Activated CD8-positive, alpha-beta T cell treated with anti-CD3 and anti-CD28 coated beads for 36 hours (primary cell): ENCODE measurements around the gene DGKK. TPM values are rescaled to one million over a fixed set of nuclear protein-coding genes. Genes with fewer than 3 reads are reported as not detected.

Source experiments
- ATAC-seq: fragments of 200-7000 bp; cut with Tn5 transposase; one replicate; pipeline ENCODE4 v1.10.0; 2021; ENCODE audit warnings: mild to moderate bottlenecking, moderate library complexity
- CTCF ChIA-PET: fragments of 350-600 bp; sonication (Branson Sonifier 250); formaldehyde crosslinking; loops from one replicate; lab custom pipeline; 2021; ENCODE audit warnings: antibody characterized with exemption; lab: Charles Lee
- POLR2A ChIA-PET: fragments of 350-600 bp; sonication (Branson Sonifier 250); formaldehyde crosslinking; loops from one replicate; lab custom pipeline; 2021; ENCODE audit warnings: antibody characterized with exemption; lab: Charles Lee
- DNase-seq: peaks from one replicate; pipeline ENCODE4 v3.0.0-alpha.2; 2020
- H3K27ac Mint-ChIP-seq: one replicate; pipeline ENCODE4 v1.8.0; 2021; ENCODE audit warnings: mild to moderate bottlenecking, mixed read lengths
- H3K27me3 Mint-ChIP-seq: one replicate; pipeline ENCODE4 v1.8.0; 2021; ENCODE audit warnings: mixed read lengths
- H3K36me3 Mint-ChIP-seq: one replicate; pipeline ENCODE4 v1.8.0; 2021; ENCODE audit warnings: low read depth, mixed read lengths
- H3K4me1 Mint-ChIP-seq: one replicate; pipeline ENCODE4 v1.8.0; 2021; ENCODE audit warnings: low read depth, mixed read lengths
- H3K4me3 Mint-ChIP-seq: one replicate; pipeline ENCODE4 v1.8.0; 2021; ENCODE audit warnings: mild to moderate bottlenecking, moderate library complexity, mixed read lengths
- H3K9me3 Mint-ChIP-seq: one replicate; pipeline ENCODE4 v1.8.0; 2021; ENCODE audit warnings: mixed read lengths
- intact Hi-C: fragments of 100-400 bp; cut with micrococcal nuclease; formaldehyde crosslinking; loops from one replicate; pipeline ENCODE4 v1.10.0; 2022
- total RNA-seq, 2 experiments: library from RNA; stranded (reverse); gene quantifications; one replicate each; pipeline ENCODE4 v1.2.3, GENCODE V29; 2021
- TF ChIP-seq, protein P1 (sequence below): fragments of 200-600 bp; IDR thresholded peaks from one replicate; pipeline ENCODE4 v1.8.0; 2022; ENCODE audit warnings: antibody characterized with exemption, mild to moderate bottlenecking

DGKK gene
- total RNA-seq, 2 experiments from 2014 or later, result not detected

DNA sequence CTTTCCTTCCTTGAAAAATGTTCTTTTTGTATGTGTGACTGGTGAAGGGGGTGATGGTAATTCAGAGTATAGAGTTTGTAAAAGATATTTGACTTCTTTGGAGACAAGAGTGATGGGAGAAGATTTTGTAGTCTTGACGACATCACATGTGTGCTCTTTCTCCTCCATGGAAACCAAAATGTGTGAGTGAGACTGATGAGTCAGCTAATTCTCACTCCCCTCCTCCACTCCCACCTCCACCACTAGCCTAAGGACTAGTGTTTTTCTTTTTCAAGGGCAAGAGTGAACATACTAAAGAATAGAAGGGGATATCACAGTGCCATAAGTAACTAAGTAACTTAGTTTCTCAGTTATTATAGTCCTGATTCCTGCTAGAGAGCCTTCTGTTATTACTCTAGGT, 14.0 kb upstream of the DGKK start:
- no peak overlapping the region for H3K27ac Mint-ChIP-seq
- no peaks in the 10 kb centered on the region for H3K36me3 Mint-ChIP-seq
- H3K4me3 Mint-ChIP-seq, result no peak overlapping the region
- CTCF ChIA-PET, result no interaction called here
- no peaks in the 10 kb centered on the region for H3K9me3 Mint-ChIP-seq
- intact Hi-C loops, result no loop called here
- peaks cover 4% of the 10 kb centered on the region for H3K27me3 Mint-ChIP-seq
- POLR2A ChIA-PET, result no interaction called here
- DNase-seq, result no peak
- ATAC-seq, result no peak
- H3K4me1 Mint-ChIP-seq, result no peaks in the 10 kb centered on the region
- TF ChIP-seq, protein P1, sequence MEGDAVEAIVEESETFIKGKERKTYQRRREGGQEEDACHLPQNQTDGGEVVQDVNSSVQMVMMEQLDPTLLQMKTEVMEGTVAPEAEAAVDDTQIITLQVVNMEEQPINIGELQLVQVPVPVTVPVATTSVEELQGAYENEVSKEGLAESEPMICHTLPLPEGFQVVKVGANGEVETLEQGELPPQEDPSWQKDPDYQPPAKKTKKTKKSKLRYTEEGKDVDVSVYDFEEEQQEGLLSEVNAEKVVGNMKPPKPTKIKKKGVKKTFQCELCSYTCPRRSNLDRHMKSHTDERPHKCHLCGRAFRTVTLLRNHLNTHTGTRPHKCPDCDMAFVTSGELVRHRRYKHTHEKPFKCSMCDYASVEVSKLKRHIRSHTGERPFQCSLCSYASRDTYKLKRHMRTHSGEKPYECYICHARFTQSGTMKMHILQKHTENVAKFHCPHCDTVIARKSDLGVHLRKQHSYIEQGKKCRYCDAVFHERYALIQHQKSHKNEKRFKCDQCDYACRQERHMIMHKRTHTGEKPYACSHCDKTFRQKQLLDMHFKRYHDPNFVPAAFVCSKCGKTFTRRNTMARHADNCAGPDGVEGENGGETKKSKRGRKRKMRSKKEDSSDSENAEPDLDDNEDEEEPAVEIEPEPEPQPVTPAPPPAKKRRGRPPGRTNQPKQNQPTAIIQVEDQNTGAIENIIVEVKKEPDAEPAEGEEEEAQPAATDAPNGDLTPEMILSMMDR, result no peak

DNA sequence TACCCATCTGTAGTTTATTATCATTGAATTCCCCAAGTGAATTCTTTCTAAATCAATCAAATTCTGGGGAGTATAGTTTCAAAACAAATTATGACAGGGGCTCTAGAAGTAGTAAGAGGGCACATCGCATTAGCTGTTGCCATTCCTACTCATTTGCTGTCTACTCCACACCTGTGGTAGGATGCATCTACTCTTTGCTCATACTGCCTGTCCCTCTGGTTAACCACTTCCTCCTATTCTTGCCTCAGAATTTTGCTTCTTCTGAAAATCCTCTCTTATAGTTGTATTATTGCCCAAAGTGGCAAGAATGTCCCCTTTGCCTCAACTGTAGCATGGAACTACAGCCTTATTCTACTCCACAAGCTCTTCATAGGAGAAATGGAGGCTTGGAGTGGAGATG, 12.7 kb upstream of the DGKK start:
- Mint-ChIP-seq H3K9me3 (no peaks in the 10 kb centered on the region), H3K4me3 (no peak overlapping the region), H3K27ac (no peak overlapping the region), H3K27me3 (peaks cover 7% of the 10 kb centered on the region), H3K4me1 (no peaks in the 10 kb centered on the region), H3K36me3 (no peaks in the 10 kb centered on the region)
- intact Hi-C loops, result no loop called here
- no peak for ATAC-seq
- POLR2A ChIA-PET, result no interaction called here
- CTCF ChIA-PET, result no interaction called here
- TF ChIP-seq, protein P1, result no peak
- no peak for DNase-seq

DNA sequence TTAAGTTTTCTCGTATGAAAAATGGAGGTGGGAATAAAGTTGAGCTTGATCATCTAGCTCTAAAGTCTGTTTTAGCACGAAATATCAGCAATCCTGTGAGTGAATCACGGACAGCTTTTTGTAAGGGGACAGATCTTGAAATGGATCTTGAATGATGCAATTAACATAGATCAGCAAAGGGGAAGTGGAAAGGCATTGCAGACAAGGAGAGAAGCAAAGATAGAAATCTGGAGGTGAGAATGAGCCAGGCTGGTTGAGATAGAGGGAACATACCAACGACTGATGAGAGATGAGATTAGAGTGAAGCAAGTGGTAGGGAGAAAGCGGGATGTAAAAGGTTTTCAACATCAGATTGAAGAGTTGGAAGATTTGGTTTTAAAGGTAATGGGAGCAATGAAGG, 4.6 kb upstream of the DGKK start:
- ChIA-PET CTCF (no interaction called here), POLR2A (no interaction called here)
- TF ChIP-seq, protein P1, result no peak
- intact Hi-C loops, result no loop called here
- DNase-seq, result no peak
- no peak overlapping the region for H3K27ac Mint-ChIP-seq
- no peak overlapping the region for H3K4me3 Mint-ChIP-seq
- ATAC-seq, result no peak
- peaks cover 30% of the 10 kb centered on the region for H3K27me3 Mint-ChIP-seq
- H3K36me3 Mint-ChIP-seq, result no peaks in the 10 kb centered on the region
- H3K9me3 Mint-ChIP-seq, result no peaks in the 10 kb centered on the region
- no peaks in the 10 kb centered on the region for H3K4me1 Mint-ChIP-seq

DNA sequence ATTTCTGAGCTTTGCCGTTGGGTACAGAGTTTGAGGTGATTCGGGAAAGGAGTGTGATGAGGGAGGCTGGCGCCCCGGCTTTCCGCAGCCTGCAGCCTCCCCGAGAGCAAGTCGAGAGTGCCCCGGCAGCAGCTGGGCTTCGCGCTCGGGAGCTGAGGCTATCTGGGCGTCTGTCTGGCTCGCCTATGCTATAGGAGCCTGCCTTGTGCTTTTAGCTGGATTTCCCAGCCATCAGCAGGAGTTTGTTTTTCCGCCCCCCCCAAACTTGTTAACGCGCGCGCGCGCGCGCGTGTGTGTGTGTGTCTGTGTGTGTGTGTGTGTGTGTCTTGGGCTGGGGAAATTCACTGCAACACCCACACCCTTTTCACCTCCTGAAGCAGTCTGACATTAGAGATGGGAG, 765 bp upstream of the DGKK start:
- Mint-ChIP-seq H3K9me3 (no peaks in the 10 kb centered on the region), H3K36me3 (no peaks in the 10 kb centered on the region), H3K4me1 (no peaks in the 10 kb centered on the region), H3K4me3 (no peak overlapping the region), H3K27ac (no peak overlapping the region), H3K27me3 (peaks cover 50% of the 10 kb centered on the region)
- TF ChIP-seq, protein P1, result no peak
- ATAC-seq (no peak), DNase-seq (no peak)
- POLR2A ChIA-PET, result no interaction called here
- intact Hi-C loops, result no loop called here
- CTCF ChIA-PET, result no interaction called here

DNA sequence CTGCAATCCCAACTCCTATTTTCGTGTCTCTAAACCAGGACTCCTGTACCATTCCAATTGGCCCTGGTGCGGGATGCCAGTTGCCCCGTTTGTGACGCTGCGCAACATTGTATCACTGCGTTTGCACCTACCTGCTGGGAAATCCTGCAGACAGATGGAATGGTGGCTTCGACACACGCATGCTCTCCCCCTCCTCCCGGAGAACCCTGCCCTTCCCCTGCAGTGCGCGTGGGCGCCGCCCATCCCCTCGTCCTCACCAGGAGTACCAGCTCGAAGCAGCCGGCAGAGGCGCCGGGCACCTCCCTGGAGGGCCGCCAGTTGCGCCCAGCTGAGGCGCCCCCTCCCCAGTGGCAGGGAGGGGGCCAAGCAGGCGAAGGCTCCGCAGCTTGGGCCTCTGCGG, 1.4 kb downstream of the DGKK start:
- Mint-ChIP-seq H3K27ac (no peak overlapping the region), H3K36me3 (no peaks in the 10 kb centered on the region), H3K4me1 (no peaks in the 10 kb centered on the region), H3K27me3 (peaks cover 51% of the 10 kb centered on the region), H3K9me3 (no peaks in the 10 kb centered on the region), H3K4me3 (no peak overlapping the region)
- ChIA-PET CTCF (no interaction called here), POLR2A (no interaction called here)
- ATAC-seq (no peak), DNase-seq (no peak)
- intact Hi-C loops, result no loop called here
- TF ChIP-seq, protein P1, result no peak
